Measurements from ENCODE around the gene TSPAN32.
"Not testable (repeated sequence)": the region's sequence is repeated elsewhere in the genome, so short reads cannot be mapped to it uniquely, and the experiment has no call there.

The TSPAN32 gene

GRCh38 chr11:2346014-2346413, 44.2 kb downstream of the TSPAN32 start:
- DNase-seq: no peak

GRCh38 chr11:2346586-2347307, 44.9 kb downstream of the TSPAN32 start:
- DNase-seq: no peak

- DNase-seq: no peak
Observed at GRCh38 chr11:2347308-2347830, 45.6 kb downstream of the TSPAN32 start.

GRCh38 chr11:2348986-2349385, 47.2 kb downstream of the TSPAN32 start:
- DNase-seq: peak; percentile 16

GRCh38 chr11:2351701-2352100, 49.9 kb downstream of the TSPAN32 start:
- no peak for DNase-seq

- no peak for DNase-seq
Observed at GRCh38 chr11:2352420-2352819, 50.6 kb downstream of the TSPAN32 start.

GRCh38 chr11:2355000-2355644, 53.3 kb downstream of the TSPAN32 start:
- DNase-seq: peak; percentile 8

GRCh38 chr11:2357246-2357645, 55.4 kb downstream of the TSPAN32 start:
- DNase-seq: no peak

- not testable (repeated sequence) for DNase-seq
Observed at GRCh38 chr11:2357651-2358050, 55.8 kb downstream of the TSPAN32 start.

- no peak for DNase-seq
Observed at GRCh38 chr11:2358754-2359442, 57.1 kb downstream of the TSPAN32 start.

GRCh38 chr11:2359557-2359956, 57.7 kb downstream of the TSPAN32 start:
- no peak for DNase-seq

- DNase-seq: no peak
Observed at GRCh38 chr11:2360081-2360642, 58.3 kb downstream of the TSPAN32 start.

- no peak for DNase-seq
Observed at GRCh38 chr11:2361565-2361964, 59.8 kb downstream of the TSPAN32 start.

- DNase-seq: no peak
Observed at GRCh38 chr11:2362414-2362813, 60.6 kb downstream of the TSPAN32 start.

GRCh38 chr11:2363130-2363529, 61.3 kb downstream of the TSPAN32 start:
- no peak for DNase-seq

- no peak for DNase-seq
Observed at GRCh38 chr11:2363577-2364370, 62.0 kb downstream of the TSPAN32 start.

GRCh38 chr11:2364386-2364785, 62.6 kb downstream of the TSPAN32 start:
- DNase-seq: not testable (repeated sequence)

- no peak for DNase-seq
Observed at GRCh38 chr11:2365571-2366210, 63.9 kb downstream of the TSPAN32 start.

GRCh38 chr11:2366276-2366675, 64.5 kb downstream of the TSPAN32 start:
- no peak for DNase-seq

- DNase-seq: no peak
Observed at GRCh38 chr11:2366733-2367132, 64.9 kb downstream of the TSPAN32 start.

- no peak for DNase-seq
Observed at GRCh38 chr11:2367266-2368160, 65.7 kb downstream of the TSPAN32 start.

Data from fibroblast of skin of right quadriceps (primary cell).